Choroid plexus epithelial cell (primary cell): ENCODE results near the gene FGFRL1.
A peak's percentile ranks its signal among the peaks of the same experiment; 100 is the strongest.
"Not testable (repeated sequence)": the region's sequence is repeated elsewhere in the genome, so short reads cannot be mapped to it uniquely, and the experiment has no call there.

Source experiments
- DNase-seq: peaks from one replicate; pipeline ENCODE4 v3.0.0-alpha.2; 2010; ENCODE audit warnings: low read depth
- H3K4me3 ChIP-seq: 2 replicates; pipeline ENCODE4 v1.5.1; 2011; ENCODE audit warnings: low read depth, mild to moderate bottlenecking, control low read depth, low read length, moderate library complexity
- TF ChIP-seq, protein P1 (sequence below): conservative IDR thresholded peaks from 2 replicates; pipeline ENCODE4 v1.5.1; 2011; ENCODE audit warnings: low read depth, mild to moderate bottlenecking, control low read depth, inconsistent platforms, low read length, moderate library complexity

The FGFRL1 gene

DNA sequence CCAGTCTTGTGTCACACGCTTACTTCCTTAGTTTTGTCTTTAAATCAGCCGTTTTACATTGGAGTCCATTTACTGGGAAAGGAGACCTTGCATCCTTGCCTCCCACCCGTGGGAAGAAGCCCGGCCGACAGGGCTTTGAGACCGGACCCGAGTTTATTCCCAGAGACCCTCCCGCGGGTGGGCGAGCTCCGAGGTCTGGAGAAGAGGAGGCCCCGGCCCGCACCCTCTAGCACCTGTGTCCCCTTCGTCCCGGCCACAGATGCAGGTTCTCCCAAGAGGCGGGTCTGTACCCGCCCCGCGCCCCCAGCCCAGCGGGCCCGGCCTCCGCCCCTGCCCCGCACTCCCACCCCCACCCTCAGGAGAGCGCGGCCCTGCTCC is 14.4 kb upstream of the FGFRL1 start:
- TF ChIP-seq, protein P1, sequence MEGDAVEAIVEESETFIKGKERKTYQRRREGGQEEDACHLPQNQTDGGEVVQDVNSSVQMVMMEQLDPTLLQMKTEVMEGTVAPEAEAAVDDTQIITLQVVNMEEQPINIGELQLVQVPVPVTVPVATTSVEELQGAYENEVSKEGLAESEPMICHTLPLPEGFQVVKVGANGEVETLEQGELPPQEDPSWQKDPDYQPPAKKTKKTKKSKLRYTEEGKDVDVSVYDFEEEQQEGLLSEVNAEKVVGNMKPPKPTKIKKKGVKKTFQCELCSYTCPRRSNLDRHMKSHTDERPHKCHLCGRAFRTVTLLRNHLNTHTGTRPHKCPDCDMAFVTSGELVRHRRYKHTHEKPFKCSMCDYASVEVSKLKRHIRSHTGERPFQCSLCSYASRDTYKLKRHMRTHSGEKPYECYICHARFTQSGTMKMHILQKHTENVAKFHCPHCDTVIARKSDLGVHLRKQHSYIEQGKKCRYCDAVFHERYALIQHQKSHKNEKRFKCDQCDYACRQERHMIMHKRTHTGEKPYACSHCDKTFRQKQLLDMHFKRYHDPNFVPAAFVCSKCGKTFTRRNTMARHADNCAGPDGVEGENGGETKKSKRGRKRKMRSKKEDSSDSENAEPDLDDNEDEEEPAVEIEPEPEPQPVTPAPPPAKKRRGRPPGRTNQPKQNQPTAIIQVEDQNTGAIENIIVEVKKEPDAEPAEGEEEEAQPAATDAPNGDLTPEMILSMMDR = no peak
- no peak overlapping the region for H3K4me3 ChIP-seq
- DNase-seq = no peak

- peak overlapping the region; percentile 32 for H3K4me3 ChIP-seq
These were observed 13.9 kb upstream of the FGFRL1 start for GRCh38 chr4:997375-998071.

DNA sequence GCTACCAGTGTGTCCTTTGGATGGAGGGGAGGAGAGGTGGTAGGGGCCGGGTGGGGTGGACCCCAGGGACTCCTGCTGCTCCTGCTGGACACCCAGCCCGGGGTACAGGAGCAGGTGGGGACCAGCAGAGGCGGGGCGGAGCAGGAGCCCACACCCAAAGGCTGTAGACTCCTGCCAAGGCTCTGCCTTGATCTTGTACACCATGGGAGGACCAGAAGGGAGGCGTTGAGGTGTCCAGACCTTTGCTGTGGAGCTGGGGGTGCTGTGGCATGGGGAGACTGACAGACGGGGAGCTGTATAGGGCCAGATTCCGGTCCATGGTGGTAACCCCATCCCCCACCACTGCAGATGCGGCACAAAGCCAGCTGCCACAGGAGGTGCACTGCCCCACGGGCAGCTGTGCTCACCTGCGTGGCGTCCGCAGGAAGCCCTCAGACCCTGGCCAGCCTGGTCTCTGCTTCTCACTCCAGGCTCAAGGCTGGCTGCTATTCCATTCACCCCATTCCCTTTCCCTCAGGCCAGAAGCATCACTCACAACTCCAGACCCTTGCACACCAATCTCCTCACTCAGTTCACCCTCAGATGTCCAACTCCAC is 13.2 kb upstream of the FGFRL1 start:
- TF ChIP-seq, protein P1 = no peak
- no peak for DNase-seq
- H3K4me3 ChIP-seq = no peak overlapping the region

More at GRCh38 chr4:997375-998071, 13.9 kb upstream of the FGFRL1 start:
- DNase-seq = no peak
- TF ChIP-seq, protein P1 = no peak

DNA sequence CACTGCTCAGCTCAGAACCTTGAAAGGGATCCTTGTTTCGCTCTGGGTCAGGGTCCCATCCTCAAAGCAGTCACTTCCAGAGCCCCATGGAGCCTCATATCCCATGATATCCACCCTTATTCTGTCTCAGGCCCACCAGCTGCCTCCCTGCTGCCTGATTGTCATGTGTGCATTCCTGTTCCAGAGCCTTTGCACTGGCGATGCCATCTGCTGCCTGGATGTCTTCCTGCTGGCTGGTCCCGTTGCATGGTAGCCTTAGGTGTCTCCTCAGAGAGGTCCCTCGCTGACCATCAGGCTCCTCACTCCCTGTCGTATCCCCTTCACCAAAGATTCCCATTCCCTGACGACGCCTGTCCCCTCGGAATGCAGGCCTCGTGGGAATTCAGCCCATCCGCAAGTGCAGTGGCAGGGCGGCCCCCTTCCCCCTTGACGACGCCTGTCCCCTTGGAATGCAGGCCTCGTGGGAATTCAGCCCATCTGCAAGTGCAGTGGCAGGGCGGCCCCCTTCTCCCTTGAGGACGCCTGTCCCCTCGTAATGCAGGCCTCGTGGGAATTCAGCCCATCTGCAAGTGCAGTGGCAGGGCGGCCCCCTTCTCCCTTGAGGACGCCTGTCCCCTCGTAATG is 12.1 kb upstream of the FGFRL1 start:
- not testable (repeated sequence) for DNase-seq, H3K4me3 ChIP-seq
- TF ChIP-seq, protein P1 = peak; percentile 4

GRCh38 chr4:999882-1000425 is 11.5 kb upstream of the FGFRL1 start:
- TF ChIP-seq, protein P1 = no peak
- H3K4me3 ChIP-seq = no peak overlapping the region
- no peak for DNase-seq

DNA sequence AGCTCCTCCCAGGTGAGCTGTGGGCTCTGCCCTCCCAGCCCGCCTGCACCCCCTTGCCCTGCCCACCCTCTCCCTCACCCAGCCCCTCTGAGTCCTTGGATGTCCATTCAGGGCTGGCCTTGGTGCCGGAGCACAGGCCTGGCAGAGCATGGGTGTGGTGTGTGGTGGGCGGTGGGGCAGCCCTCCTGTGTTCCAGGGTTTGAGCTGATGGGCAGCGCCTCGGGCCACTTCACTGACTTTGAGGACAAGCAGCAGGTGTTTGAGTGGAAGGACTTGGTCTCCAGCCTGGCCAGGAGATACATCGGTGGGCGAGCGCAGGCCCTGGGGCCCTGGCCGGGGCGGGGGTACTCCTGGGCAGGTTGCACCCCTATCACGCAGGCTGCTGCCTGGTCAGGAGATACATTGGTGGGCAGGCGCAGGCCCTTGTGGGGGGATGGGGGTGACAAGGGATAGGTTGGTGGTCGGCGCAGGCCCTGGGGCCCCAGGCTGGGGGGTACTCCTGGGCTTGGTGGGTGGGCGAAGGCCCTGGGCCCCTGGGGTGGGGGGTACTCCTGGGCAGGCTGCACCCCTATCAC is 10.7 kb upstream of the FGFRL1 start:
- DNase-seq = no peak
- TF ChIP-seq, protein P1 = no peak
- H3K4me3 ChIP-seq = no peak overlapping the region
